ENCODE results near the gene GIGYF2.
"Not testable (repeated sequence)": the region's sequence is repeated elsewhere in the genome, so short reads cannot be mapped to it uniquely, and the experiment has no call there.

The GIGYF2 gene

GRCh38 chr2:232689152-232689910 lies 7.8 kb upstream of the GIGYF2 start:
- DNase-seq (ENCODE audit: low read depth), result no peak

- not testable (repeated sequence) for DNase-seq (ENCODE audit: low read depth)
Observed at GRCh38 chr2:232691117-232691516, 6.0 kb upstream of the GIGYF2 start.

GRCh38 chr2:232693344-232693743 lies 3.8 kb upstream of the GIGYF2 start:
- DNase-seq (ENCODE audit: low read depth), result no peak

GRCh38 chr2:232696609-232697058 lies 497 bp upstream of the GIGYF2 start:
- no peak for DNase-seq (ENCODE audit: low read depth)

- DNase-seq (ENCODE audit: low read depth), result no peak
Observed at GRCh38 chr2:232697807-232698110, 628 bp downstream of the GIGYF2 start.

- DNase-seq (ENCODE audit: low read depth), result no peak
Observed at GRCh38 chr2:232698556-232699091, 1.5 kb downstream of the GIGYF2 start.

GRCh38 chr2:232699110-232699509 lies 2.0 kb downstream of the GIGYF2 start:
- no peak for DNase-seq (ENCODE audit: low read depth)

- DNase-seq (ENCODE audit: low read depth), result no peak
Observed at GRCh38 chr2:232700154-232700553, 3.0 kb downstream of the GIGYF2 start.

- no peak for DNase-seq (ENCODE audit: low read depth)
Observed at GRCh38 chr2:232707076-232707475, 9.9 kb downstream of the GIGYF2 start.

GRCh38 chr2:232713505-232713904 lies 16.4 kb downstream of the GIGYF2 start:
- DNase-seq (ENCODE audit: low read depth), result no peak

- DNase-seq (ENCODE audit: low read depth), result no peak
Observed at GRCh38 chr2:232714969-232715368, 17.8 kb downstream of the GIGYF2 start.

- DNase-seq (ENCODE audit: low read depth), result not testable (repeated sequence)
Observed at GRCh38 chr2:232720056-232720455, 22.9 kb downstream of the GIGYF2 start.

GRCh38 chr2:232721261-232721660 lies 24.1 kb downstream of the GIGYF2 start:
- no peak for DNase-seq (ENCODE audit: low read depth)

- no peak for DNase-seq (ENCODE audit: low read depth)
Observed at GRCh38 chr2:232721882-232722281, 24.8 kb downstream of the GIGYF2 start.

GRCh38 chr2:232723027-232723426 lies 25.9 kb downstream of the GIGYF2 start:
- DNase-seq (ENCODE audit: low read depth), result no peak

- no peak for DNase-seq (ENCODE audit: low read depth)
Observed at GRCh38 chr2:232728785-232729184, 31.7 kb downstream of the GIGYF2 start.

GRCh38 chr2:232731470-232731869 lies 34.3 kb downstream of the GIGYF2 start:
- no peak for DNase-seq (ENCODE audit: low read depth)

GRCh38 chr2:232741294-232741693 lies 44.2 kb downstream of the GIGYF2 start:
- DNase-seq (ENCODE audit: low read depth), result no peak

- no peak for DNase-seq (ENCODE audit: low read depth)
Observed at GRCh38 chr2:232741972-232742371, 44.8 kb downstream of the GIGYF2 start.

GRCh38 chr2:232744963-232745362 lies 47.8 kb downstream of the GIGYF2 start:
- no peak for DNase-seq (ENCODE audit: low read depth)

GRCh38 chr2:232748038-232748437 lies 50.9 kb downstream of the GIGYF2 start:
- DNase-seq (ENCODE audit: low read depth), result no peak

GRCh38 chr2:232749331-232749730 lies 52.2 kb downstream of the GIGYF2 start:
- DNase-seq (ENCODE audit: low read depth), result no peak

GRCh38 chr2:232750135-232750671 lies 53.1 kb downstream of the GIGYF2 start:
- no peak for DNase-seq (ENCODE audit: low read depth)

- no peak for DNase-seq (ENCODE audit: low read depth)
Observed at GRCh38 chr2:232757905-232758304, 60.8 kb downstream of the GIGYF2 start.

Data from HS-27A (cell line).